Stimulated activated naive CD8-positive, alpha-beta T cell treated with anti-CD3 and anti-CD28 coated beads, Interleukin-15, Interleukin-2, amounts not matched to agents 100 ng/mL and 50 ng/mL, for 24 hours (primary cell): ENCODE data around the gene RAB12.

Experiments
- H3K27ac Mint-ChIP-seq: one replicate; pipeline ENCODE4 v1.8.0; 2021; ENCODE audit warnings: mild to moderate bottlenecking, mixed read lengths
- H3K27me3 Mint-ChIP-seq: one replicate; pipeline ENCODE4 v1.8.0; 2021; ENCODE audit warnings: mixed read lengths
- H3K36me3 Mint-ChIP-seq: one replicate; pipeline ENCODE4 v1.8.0; 2021; ENCODE audit warnings: low read depth, mixed read lengths
- H3K4me1 Mint-ChIP-seq: one replicate; pipeline ENCODE4 v1.8.0; 2021; ENCODE audit warnings: low read depth, mixed read lengths
- H3K4me3 Mint-ChIP-seq: one replicate; pipeline ENCODE4 v1.8.0; 2021; ENCODE audit warnings: mild to moderate bottlenecking, mixed read lengths
- H3K9me3 Mint-ChIP-seq: one replicate; pipeline ENCODE4 v1.8.0; 2021; ENCODE audit warnings: mixed read lengths

RAB12 gene

GRCh38 chr18:8673256-8674209, 64.3 kb downstream of the RAB12 start:
- Mint-ChIP-seq H3K4me1 (no peaks in the 10 kb centered on the region), H3K4me3 (no peak overlapping the region), H3K27ac (no peak overlapping the region), H3K36me3 (no peaks in the 10 kb centered on the region), H3K27me3 (no peaks in the 10 kb centered on the region), H3K9me3 (no peaks in the 10 kb centered on the region)

GRCh38 chr18:8675057-8675456, 65.8 kb downstream of the RAB12 start:
- H3K9me3 Mint-ChIP-seq = no peaks in the 10 kb centered on the region
- H3K36me3 Mint-ChIP-seq = no peaks in the 10 kb centered on the region
- H3K4me3 Mint-ChIP-seq = no peak overlapping the region
- H3K27me3 Mint-ChIP-seq = no peaks in the 10 kb centered on the region
- H3K27ac Mint-ChIP-seq = no peak overlapping the region
- no peaks in the 10 kb centered on the region for H3K4me1 Mint-ChIP-seq

- no peak overlapping the region for H3K27ac Mint-ChIP-seq
Measured at GRCh38 chr18:8681196-8681595, 72.0 kb downstream of the RAB12 start.

GRCh38 chr18:8684577-8684976, 75.3 kb downstream of the RAB12 start:
- no peaks in the 10 kb centered on the region for H3K9me3 Mint-ChIP-seq
- H3K4me3 Mint-ChIP-seq = no peak overlapping the region
- H3K4me1 Mint-ChIP-seq = no peaks in the 10 kb centered on the region
- H3K36me3 Mint-ChIP-seq = no peaks in the 10 kb centered on the region
- H3K27me3 Mint-ChIP-seq = no peaks in the 10 kb centered on the region
- H3K27ac Mint-ChIP-seq = no peak overlapping the region

More at GRCh38 chr18:8681196-8681595, 72.0 kb downstream of the RAB12 start:
- H3K9me3 Mint-ChIP-seq = no peaks in the 10 kb centered on the region
- H3K36me3 Mint-ChIP-seq = no peaks in the 10 kb centered on the region
- no peaks in the 10 kb centered on the region for H3K27me3 Mint-ChIP-seq
- H3K4me3 Mint-ChIP-seq = no peak overlapping the region
- no peaks in the 10 kb centered on the region for H3K4me1 Mint-ChIP-seq

DNA sequence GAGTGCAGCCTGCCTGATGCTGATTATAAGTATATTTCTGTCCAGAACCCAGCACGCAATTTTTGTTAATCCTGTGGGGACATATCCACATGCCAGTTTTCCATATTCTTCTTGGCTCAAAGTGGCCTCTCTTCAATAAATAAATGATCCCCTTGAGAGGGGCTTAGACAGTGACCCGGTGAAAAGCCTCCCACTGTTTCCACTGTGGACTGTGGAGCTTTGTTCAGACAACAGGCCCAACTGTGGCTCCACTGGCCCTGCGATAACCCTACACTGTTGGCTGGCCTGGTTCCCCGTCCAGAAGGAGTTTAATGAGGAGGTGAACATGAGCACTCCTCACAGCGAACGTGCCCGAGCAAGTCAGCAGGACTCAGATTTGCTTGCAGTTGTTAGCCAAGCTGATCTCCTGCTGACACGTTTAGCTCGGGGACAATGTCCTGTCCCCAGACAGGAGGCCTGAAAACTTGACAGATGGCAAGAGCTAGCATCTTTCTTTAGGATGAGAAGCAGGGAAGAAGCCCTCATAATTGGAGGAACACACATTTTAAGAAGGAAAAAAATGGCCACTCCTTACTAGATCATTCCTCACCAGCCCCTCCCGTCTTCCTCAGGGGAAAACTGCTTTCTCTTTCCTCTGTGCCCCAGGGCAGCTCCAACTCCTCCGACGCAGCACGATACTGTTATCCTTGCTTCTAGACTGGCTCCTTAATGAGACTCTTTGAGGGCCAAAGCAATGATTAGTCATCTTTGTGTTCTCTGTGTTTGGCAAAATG, 76.1 kb downstream of the RAB12 start:
- no peak overlapping the region for H3K4me3 Mint-ChIP-seq
- no peak overlapping the region for H3K27ac Mint-ChIP-seq

GRCh38 chr18:8685914-8686216, 76.6 kb downstream of the RAB12 start:
- Mint-ChIP-seq H3K4me1 (no peaks in the 10 kb centered on the region), H3K27ac (no peak overlapping the region), H3K9me3 (no peaks in the 10 kb centered on the region), H3K36me3 (no peaks in the 10 kb centered on the region), H3K4me3 (no peak overlapping the region), H3K27me3 (no peaks in the 10 kb centered on the region)

More for the DNA sequence above, 76.1 kb downstream of the RAB12 start:
- no peaks in the 10 kb centered on the region for H3K36me3 Mint-ChIP-seq
- H3K27me3 Mint-ChIP-seq = no peaks in the 10 kb centered on the region
- no peaks in the 10 kb centered on the region for H3K9me3 Mint-ChIP-seq
- H3K4me1 Mint-ChIP-seq = no peaks in the 10 kb centered on the region

GRCh38 chr18:8686611-8687010, 77.4 kb downstream of the RAB12 start:
- Mint-ChIP-seq H3K36me3 (no peaks in the 10 kb centered on the region), H3K4me3 (no peak overlapping the region), H3K27ac (no peak overlapping the region), H3K4me1 (no peaks in the 10 kb centered on the region), H3K9me3 (no peaks in the 10 kb centered on the region), H3K27me3 (no peaks in the 10 kb centered on the region)

GRCh38 chr18:8688216-8688800, 79.1 kb downstream of the RAB12 start:
- Mint-ChIP-seq H3K27ac (no peak overlapping the region), H3K4me1 (no peaks in the 10 kb centered on the region), H3K4me3 (no peak overlapping the region), H3K36me3 (no peaks in the 10 kb centered on the region), H3K27me3 (peaks cover 2% of the 10 kb centered on the region), H3K9me3 (no peaks in the 10 kb centered on the region)

DNA sequence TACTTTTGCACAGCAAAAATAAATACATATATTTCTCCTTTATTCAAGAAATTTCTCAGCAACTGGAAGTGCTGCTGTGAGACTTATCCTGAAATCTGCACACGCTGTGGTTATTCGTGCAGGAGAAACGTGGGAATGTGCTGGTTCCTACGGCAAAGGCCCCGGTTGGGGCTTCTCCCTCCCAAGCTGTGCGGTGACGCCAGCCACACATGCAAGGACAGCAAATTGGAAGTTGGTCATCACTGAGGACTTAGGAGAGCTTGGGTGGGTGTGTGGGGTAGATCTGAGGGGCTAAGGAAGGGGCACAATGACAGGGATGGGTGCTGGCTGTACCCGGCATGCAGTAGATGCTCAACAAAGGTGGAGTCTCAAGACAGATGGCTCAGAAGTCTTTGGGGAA, 79.6 kb downstream of the RAB12 start:
- H3K4me3 Mint-ChIP-seq = no peak overlapping the region
- H3K27me3 Mint-ChIP-seq = peaks cover 2% of the 10 kb centered on the region
- H3K36me3 Mint-ChIP-seq = no peaks in the 10 kb centered on the region
- no peaks in the 10 kb centered on the region for H3K4me1 Mint-ChIP-seq
- H3K27ac Mint-ChIP-seq = no peak overlapping the region
- H3K9me3 Mint-ChIP-seq = no peaks in the 10 kb centered on the region
